Uterus (tissue), 4 donors: ENCODE results near the gene GBP1. TPM values are rescaled to one million over a fixed set of nuclear protein-coding genes. Genes with fewer than 3 reads are reported as not detected.
"Not testable (repeated sequence)": the region's sequence is repeated elsewhere in the genome, so short reads cannot be mapped to it uniquely, and the experiment has no call there.

Source experiments
- DNase-seq, 2 donors: peaks; one replicate each; pipeline ENCODE4 v3.0.0-alpha.2; 2019 to 2020
- H3K27ac ChIP-seq, 2 donors: fragments of 200-600 bp; sonication (generic); 1 replicate in 1 of 2; 2 replicates in 1 of 2; pipeline ENCODE4 v1.5.1; 2016 to 2018
- H3K27me3 ChIP-seq, 2 donors: fragments of 200-600 bp; sonication (generic); one replicate each; pipeline ENCODE4 v1.5.1; 2018 to 2019; ENCODE audit warnings: control low read depth in 1 of 2
- H3K36me3 ChIP-seq, 2 donors: fragments of 200-600 bp; sonication (generic); one replicate each; pipeline ENCODE4 v1.5.1; 2019; ENCODE audit warnings: control low read depth in 1 of 2
- H3K4me1 ChIP-seq, 2 donors: fragments of 200-600 bp; sonication (generic); one replicate each; pipeline ENCODE4 v1.5.1; 2018 to 2019; ENCODE audit warnings: control low read depth in 1 of 2
- H3K4me3 ChIP-seq, 2 donors: fragments of 200-600 bp; sonication (generic); 1 replicate in 1 of 2; 2 replicates in 1 of 2; pipeline ENCODE4 v1.5.1; 2018 to 2019; ENCODE audit warnings: mild to moderate bottlenecking in 1 of 2
- H3K9me3 ChIP-seq, 2 donors: fragments of 200-600 bp; sonication (generic); one replicate each; pipeline ENCODE4 v1.5.1; 2019; ENCODE audit warnings: control low read depth in 1 of 2
- POLR2A ChIP-seq, 2 donors: fragments of 450-650 bp; IDR thresholded peaks; one replicate each; pipeline ENCODE4 v1.6.1; 2016; ENCODE audit warnings: antibody characterized with exemption in 2 of 2, mild to moderate bottlenecking in 1 of 2, moderate library complexity in 1 of 2
- intact Hi-C: fragments of 100-400 bp; cut with DNase I; formaldehyde crosslinking; loops from one replicate; pipeline ENCODE4 v1.15.1; 2023; ENCODE audit warnings: low total_unique reads
- total RNA-seq, 4 donors: library from RNA; depleted of rRNA in 3 of 4; stranded (reverse); fragments of >200 nt in 3 of 4; gene quantifications; one replicate each; pipeline versions ENCODE4 v1.1.0 to v1.2.4, GENCODE V29; 2014 to 2023
- TF ChIP-seq, protein P1 (sequence below), 4 experiments: fragments of 200-600 bp in 2 of 4; fragments of 450-650 bp in 2 of 4; sonication (generic) in 2 of 4; IDR thresholded peaks; one replicate each; pipeline ENCODE4 v1.5.1; 2016 to 2019; ENCODE audit warnings: antibody characterized with exemption in 4 of 4, mild to moderate bottlenecking in 2 of 4, moderate library complexity in 1 of 4
- donor health status: DM: yes; HTN: yes; CAD: no.

GBP1 gene
- total RNA-seq, 4 donors from 2014 or later = 57.9 to 86.6 (median 78.5) TPM

DNA sequence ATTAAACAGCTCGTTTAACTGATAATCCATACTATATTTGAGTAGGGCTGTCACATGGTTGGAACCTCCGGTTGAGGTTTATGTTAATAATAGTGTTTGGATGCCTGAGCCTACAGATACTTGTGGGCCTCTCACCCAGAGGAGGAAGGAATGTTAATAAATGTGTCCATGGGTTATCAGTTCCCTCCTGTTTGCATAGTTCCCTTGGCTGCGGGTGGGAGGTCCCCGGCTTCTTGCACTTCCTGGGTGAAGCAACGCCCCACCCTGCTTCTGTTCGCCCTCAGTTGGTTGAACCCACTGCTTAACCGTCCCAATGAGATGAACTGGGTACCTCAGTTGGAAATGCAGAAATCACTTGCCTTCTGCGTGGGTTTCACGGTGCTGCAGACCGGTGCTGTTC, 23.6 kb upstream of the GBP1 start:
- H3K4me1 ChIP-seq = no peaks in the 10 kb centered on the region
- H3K27ac ChIP-seq = no peak overlapping the region
- no peaks in the 10 kb centered on the region for H3K27me3 ChIP-seq
- no peak overlapping the region for H3K4me3 ChIP-seq
- intact Hi-C loops = no loop called here
- TF ChIP-seq, protein P1, sequence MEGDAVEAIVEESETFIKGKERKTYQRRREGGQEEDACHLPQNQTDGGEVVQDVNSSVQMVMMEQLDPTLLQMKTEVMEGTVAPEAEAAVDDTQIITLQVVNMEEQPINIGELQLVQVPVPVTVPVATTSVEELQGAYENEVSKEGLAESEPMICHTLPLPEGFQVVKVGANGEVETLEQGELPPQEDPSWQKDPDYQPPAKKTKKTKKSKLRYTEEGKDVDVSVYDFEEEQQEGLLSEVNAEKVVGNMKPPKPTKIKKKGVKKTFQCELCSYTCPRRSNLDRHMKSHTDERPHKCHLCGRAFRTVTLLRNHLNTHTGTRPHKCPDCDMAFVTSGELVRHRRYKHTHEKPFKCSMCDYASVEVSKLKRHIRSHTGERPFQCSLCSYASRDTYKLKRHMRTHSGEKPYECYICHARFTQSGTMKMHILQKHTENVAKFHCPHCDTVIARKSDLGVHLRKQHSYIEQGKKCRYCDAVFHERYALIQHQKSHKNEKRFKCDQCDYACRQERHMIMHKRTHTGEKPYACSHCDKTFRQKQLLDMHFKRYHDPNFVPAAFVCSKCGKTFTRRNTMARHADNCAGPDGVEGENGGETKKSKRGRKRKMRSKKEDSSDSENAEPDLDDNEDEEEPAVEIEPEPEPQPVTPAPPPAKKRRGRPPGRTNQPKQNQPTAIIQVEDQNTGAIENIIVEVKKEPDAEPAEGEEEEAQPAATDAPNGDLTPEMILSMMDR (IDR thresholded peaks at IDR 0.05) = no peak
- no peak for TF ChIP-seq POLR2A (IDR thresholded peaks at IDR 0.05)
- DNase-seq = no peak
- no peaks in the 10 kb centered on the region for H3K36me3 ChIP-seq
- no peaks in the 10 kb centered on the region for H3K9me3 ChIP-seq

DNA sequence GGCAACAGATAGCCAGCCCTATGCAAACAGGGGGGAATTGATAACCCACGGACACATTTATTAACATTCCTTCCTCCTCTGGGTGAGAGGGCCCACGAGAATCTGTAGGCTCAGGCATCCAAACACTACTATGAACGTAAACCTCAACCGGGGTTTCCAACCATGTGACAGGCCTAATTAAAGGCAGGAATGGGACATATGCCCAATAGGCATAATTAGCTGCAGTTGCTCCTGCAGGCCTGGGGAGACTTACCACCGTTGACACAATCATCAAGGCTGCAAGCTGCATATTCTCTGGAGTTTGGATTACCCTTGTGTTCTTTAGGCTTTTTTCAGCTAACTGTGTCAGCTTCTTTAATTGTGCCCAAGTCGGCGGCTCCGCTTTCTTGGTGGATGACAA, 22.2 kb upstream of the GBP1 start:
- Histone ChIP-seq H3K4me3 (no peak overlapping the region), H3K36me3 (no peaks in the 10 kb centered on the region), H3K4me1 (no peaks in the 10 kb centered on the region), H3K27ac (no peak overlapping the region), H3K9me3 (no peaks in the 10 kb centered on the region), H3K27me3 (no peaks in the 10 kb centered on the region)
- intact Hi-C loops = no loop called here
- no peak for TF ChIP-seq POLR2A (IDR thresholded peaks at IDR 0.05)
- TF ChIP-seq, protein P1 (IDR thresholded peaks at IDR 0.05) = no peak
- DNase-seq = no peak

DNA sequence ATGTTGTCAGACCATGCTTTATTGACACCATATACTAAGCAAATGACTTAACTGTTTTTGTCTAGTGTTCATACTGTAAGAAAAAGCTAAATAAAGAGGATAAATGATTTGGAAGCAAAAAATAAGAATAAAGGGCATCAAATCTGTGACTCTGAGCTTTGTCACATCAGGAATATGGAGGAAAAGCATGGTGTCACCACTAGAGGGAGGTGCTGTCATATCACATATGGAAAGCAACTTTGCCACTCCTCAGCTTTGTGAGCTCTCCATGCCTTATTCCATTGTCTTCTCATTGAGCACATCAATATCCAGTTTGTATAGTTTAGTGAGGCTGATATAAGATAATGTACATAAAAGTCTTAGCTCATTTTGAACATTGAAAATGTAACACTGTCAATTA, 20.8 kb upstream of the GBP1 start:
- Histone ChIP-seq H3K27ac (no peak overlapping the region), H3K4me3 (no peak overlapping the region), H3K4me1 (no peaks in the 10 kb centered on the region), H3K27me3 (no peaks in the 10 kb centered on the region), H3K36me3 (no peaks in the 10 kb centered on the region), H3K9me3 (no peaks in the 10 kb centered on the region)
- intact Hi-C loops = no loop called here
- no peak for DNase-seq
- TF ChIP-seq, protein P1 (IDR thresholded peaks at IDR 0.05) = peak; percentile 26 to 67 (median 38)
- no peak for TF ChIP-seq POLR2A (IDR thresholded peaks at IDR 0.05)

- Histone ChIP-seq H3K4me1 (no peaks in the 10 kb centered on the region), H3K27ac (peak overlapping the region in 1 of 2 donors; percentile 6), H3K4me3 (no peak overlapping the region), H3K36me3 (no peaks in the 10 kb centered on the region), H3K9me3 (no peaks in the 10 kb centered on the region), H3K27me3 (no peaks in the 10 kb centered on the region)
- intact Hi-C loops = no loop called here
- TF ChIP-seq, protein P1 (IDR thresholded peaks at IDR 0.05) = no peak
- no peak for TF ChIP-seq POLR2A (IDR thresholded peaks at IDR 0.05)
- DNase-seq = no peak
Observed at GRCh38 chr1:89081005-89081404, 16.0 kb upstream of the GBP1 start.

DNA sequence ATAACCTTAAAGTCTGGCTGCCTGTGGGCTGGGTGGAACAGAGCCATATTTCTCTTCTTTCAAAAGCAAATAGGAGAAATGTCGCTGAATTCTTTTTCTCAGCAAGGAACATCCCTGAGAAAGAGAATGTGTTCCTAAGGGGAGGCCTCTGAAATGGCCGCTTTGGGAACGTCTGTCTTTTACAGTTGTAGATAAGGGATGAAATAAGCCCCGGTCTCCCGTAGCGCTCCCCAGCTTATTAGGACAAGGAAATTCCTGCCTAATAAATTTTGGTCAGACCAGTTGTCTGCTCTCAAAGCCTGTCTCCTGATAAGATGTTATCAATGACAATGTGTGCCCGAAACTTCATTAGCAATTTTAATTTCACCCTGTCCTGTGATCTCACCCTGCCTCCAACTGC, 15.1 kb upstream of the GBP1 start:
- H3K9me3 ChIP-seq, H3K4me1 ChIP-seq, H3K36me3 ChIP-seq, H3K27me3 ChIP-seq, H3K4me3 ChIP-seq, H3K27ac ChIP-seq, intact Hi-C loops, DNase-seq: not testable (repeated sequence)

DNA sequence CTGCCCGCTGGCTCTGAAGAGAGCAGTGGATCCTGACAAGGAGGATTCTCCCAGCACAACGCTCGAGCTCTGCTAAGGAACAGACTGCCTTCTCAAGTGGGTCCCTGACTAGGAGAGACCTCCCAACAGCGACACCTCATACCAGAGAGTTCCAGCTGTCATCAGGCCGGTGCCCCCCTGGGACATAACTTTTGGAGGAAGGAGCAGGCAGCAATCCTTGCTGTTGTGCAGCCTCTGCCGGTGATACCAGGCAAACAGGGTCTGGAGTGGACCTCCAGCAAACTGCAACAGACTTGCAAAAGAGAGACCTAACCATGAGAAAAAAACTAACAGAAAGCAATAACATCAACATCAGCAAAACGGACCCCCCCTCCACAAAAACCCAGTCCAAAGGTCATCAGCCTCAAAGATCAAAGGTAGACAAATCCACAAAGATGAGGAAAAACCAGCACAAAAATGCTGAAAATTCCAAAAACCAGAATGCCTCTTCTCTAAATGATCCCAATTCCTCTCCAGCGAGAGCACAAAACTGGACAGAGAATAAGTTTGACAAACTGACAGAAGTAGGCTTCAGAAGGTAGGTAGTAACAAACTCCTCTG, 7.6 kb upstream of the GBP1 start:
- H3K9me3 ChIP-seq, H3K27me3 ChIP-seq, H3K4me3 ChIP-seq, DNase-seq, H3K36me3 ChIP-seq, H3K4me1 ChIP-seq, intact Hi-C loops, H3K27ac ChIP-seq: not testable (repeated sequence)
